Measurements from ENCODE around the gene PTPRM.

DNA sequence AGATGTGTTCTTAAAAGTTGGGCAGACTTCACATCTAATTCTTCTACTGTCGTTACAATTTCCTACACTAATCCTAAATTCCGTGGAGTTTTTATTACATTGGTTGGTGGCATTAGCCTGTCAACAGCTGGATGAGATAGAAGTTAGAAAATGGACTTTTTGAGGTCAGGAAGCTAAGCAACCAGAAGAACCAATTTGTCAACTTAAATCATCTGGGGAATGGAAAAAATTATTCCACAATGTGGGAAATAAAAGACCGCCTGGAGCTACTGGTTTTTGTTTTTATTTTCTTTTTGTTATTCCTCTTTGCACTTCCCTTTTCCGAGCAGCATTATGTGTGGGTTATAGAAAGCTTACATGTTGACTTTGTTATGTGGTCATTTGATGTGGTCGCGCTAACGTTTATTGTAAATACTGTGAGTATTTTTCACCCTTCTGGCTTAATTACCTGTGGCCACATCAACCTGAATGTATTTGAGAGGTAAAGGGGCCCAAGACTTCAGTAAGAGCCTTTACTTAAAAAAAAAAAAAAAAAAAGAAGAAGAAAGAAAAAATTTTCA, 75.3 kb downstream of the PTPRM start:
- TF ChIP-seq POLR2A (IDR thresholded peaks at IDR 0.05; ENCODE audit: low read depth, low read length) (no peak), PAX5 (IDR thresholded peaks at IDR 0.05; ENCODE audit: insufficient read depth, low read length, severe bottlenecking) (no peak), POLR2AphosphoS5 (IDR thresholded peaks at IDR 0.05; ENCODE audit: low read depth, low read length) (no peak), SPI1 (IDR thresholded peaks at IDR 0.05; ENCODE audit: low read depth, low read length) (no peak), TAF1 (IDR thresholded peaks at IDR 0.05; ENCODE audit: low read depth, low read length) (no peak)

All from GM12891 (cell line).